ENCODE results near the gene GLT6D1.

DNA sequence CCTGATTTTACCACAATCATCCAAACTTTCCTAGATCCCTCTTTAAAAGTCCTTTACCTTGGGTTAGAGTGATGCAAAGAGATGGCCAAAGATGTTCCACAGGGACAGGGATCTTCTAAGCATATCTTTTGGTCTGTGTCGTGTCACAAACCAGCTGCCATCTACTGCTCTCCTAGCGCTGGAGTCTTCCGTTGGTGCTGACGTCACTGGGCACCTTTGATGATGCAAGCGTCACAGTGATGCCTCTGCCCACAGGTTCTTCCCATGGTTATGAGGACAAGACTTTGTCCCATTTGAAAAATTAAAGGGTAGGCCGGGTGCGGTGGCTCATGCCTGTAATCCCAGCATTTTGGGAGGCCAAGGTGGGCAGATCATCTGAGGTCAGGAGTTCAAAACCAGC, 1.7 kb upstream of the GLT6D1 start:
- TF ChIP-seq, protein P1, sequence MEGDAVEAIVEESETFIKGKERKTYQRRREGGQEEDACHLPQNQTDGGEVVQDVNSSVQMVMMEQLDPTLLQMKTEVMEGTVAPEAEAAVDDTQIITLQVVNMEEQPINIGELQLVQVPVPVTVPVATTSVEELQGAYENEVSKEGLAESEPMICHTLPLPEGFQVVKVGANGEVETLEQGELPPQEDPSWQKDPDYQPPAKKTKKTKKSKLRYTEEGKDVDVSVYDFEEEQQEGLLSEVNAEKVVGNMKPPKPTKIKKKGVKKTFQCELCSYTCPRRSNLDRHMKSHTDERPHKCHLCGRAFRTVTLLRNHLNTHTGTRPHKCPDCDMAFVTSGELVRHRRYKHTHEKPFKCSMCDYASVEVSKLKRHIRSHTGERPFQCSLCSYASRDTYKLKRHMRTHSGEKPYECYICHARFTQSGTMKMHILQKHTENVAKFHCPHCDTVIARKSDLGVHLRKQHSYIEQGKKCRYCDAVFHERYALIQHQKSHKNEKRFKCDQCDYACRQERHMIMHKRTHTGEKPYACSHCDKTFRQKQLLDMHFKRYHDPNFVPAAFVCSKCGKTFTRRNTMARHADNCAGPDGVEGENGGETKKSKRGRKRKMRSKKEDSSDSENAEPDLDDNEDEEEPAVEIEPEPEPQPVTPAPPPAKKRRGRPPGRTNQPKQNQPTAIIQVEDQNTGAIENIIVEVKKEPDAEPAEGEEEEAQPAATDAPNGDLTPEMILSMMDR (IDR thresholded peaks at IDR 0.05; ENCODE audit: insufficient read depth, low read length), result no peak
- TF ChIP-seq SPI1 (IDR thresholded peaks at IDR 0.05; ENCODE audit: borderline replicate concordance, low read depth), result no peak
- no peak for TF ChIP-seq POLR2AphosphoS5 (IDR thresholded peaks at IDR 0.05; ENCODE audit: low read depth)
- TF ChIP-seq GABPA (IDR thresholded peaks at IDR 0.05; ENCODE audit: low read depth), result no peak
